Measurements from ENCODE around the gene DRG1. TPM values are rescaled to one million over a fixed set of nuclear protein-coding genes. Genes with fewer than 3 reads are reported as not detected.
"Not testable (repeated sequence)": the region's sequence is repeated elsewhere in the genome, so short reads cannot be mapped to it uniquely, and the experiment has no call there.

DRG1 gene
- polyA plus RNA-seq, 1 donor = 77.9 TPM

- DNase-seq (ENCODE audit: low read depth) = no peak
These were observed 43.5 kb downstream of the DRG1 start for GRCh38 chr22:31442768-31443489.

- DNase-seq (ENCODE audit: low read depth) = no peak
These were observed 44.1 kb downstream of the DRG1 start for GRCh38 chr22:31443516-31443915.

GRCh38 chr22:31445642-31446041 is 46.2 kb downstream of the DRG1 start:
- no peak for DNase-seq (ENCODE audit: low read depth)

- no peak for DNase-seq (ENCODE audit: low read depth)
These were observed 46.8 kb downstream of the DRG1 start for GRCh38 chr22:31446208-31446607.

- no peak for DNase-seq (ENCODE audit: low read depth)
These were observed 47.4 kb downstream of the DRG1 start for GRCh38 chr22:31446767-31447166.

GRCh38 chr22:31447337-31447736 is 47.9 kb downstream of the DRG1 start:
- DNase-seq (ENCODE audit: low read depth) = no peak

GRCh38 chr22:31448382-31448781 is 49.0 kb downstream of the DRG1 start:
- no peak for DNase-seq (ENCODE audit: low read depth)

GRCh38 chr22:31449506-31449905 is 50.1 kb downstream of the DRG1 start:
- DNase-seq (ENCODE audit: low read depth) = no peak

- DNase-seq (ENCODE audit: low read depth) = no peak
These were observed 52.5 kb downstream of the DRG1 start for GRCh38 chr22:31451709-31452571.

GRCh38 chr22:31461699-31462098 is 62.3 kb downstream of the DRG1 start:
- DNase-seq (ENCODE audit: low read depth) = no peak

GRCh38 chr22:31465307-31465706 is 65.9 kb downstream of the DRG1 start:
- no peak for DNase-seq (ENCODE audit: low read depth)

GRCh38 chr22:31474743-31475142 is 75.3 kb downstream of the DRG1 start:
- no peak for DNase-seq (ENCODE audit: low read depth)

- DNase-seq (ENCODE audit: low read depth) = no peak
These were observed 76.4 kb downstream of the DRG1 start for GRCh38 chr22:31475800-31476199.

GRCh38 chr22:31477329-31477728 is 77.9 kb downstream of the DRG1 start:
- DNase-seq (ENCODE audit: low read depth) = no peak

- DNase-seq (ENCODE audit: low read depth) = no peak
These were observed 81.7 kb downstream of the DRG1 start for GRCh38 chr22:31481129-31481528.

GRCh38 chr22:31482470-31482869 is 83.1 kb downstream of the DRG1 start:
- not testable (repeated sequence) for DNase-seq (ENCODE audit: low read depth)

Other genes with a start within 250 kb of the DRG1 start
- 20.1 TPM for gene RNF185, start 239.4 kb upstream of the DRG1 start, polyA plus RNA-seq (ENCODE audit: insufficient read length)
- gene LIMK2, start 187.3 kb upstream of the DRG1 start, polyA plus RNA-seq (ENCODE audit: insufficient read length) = 23.1 TPM
- gene PIK3IP1, start 107.1 kb upstream of the DRG1 start, polyA plus RNA-seq (ENCODE audit: insufficient read length) = 3.3 TPM
- gene PATZ1, start 53.3 kb upstream of the DRG1 start, polyA plus RNA-seq (ENCODE audit: insufficient read length) = 19.9 TPM
- 28.7 TPM for gene EIF4ENIF1, start 90.2 kb downstream of the DRG1 start, polyA plus RNA-seq (ENCODE audit: insufficient read length)
- gene SFI1, start 96.9 kb downstream of the DRG1 start, polyA plus RNA-seq (ENCODE audit: insufficient read length) = 9.6 TPM